WTC11 (cell line): ENCODE results near the gene JKAMP. TPM values are rescaled to one million over a fixed set of nuclear protein-coding genes. Genes with fewer than 3 reads are reported as not detected.

ENCODE experiments used
- ATAC-seq: fragments of 200-7000 bp; cut with Tn5 transposase; 2 replicates; pipeline ENCODE4 v1.10.0; 2021; ENCODE audit warnings: mild to moderate bottlenecking, moderate library complexity
- CTCF ChIA-PET: fragments of 300-600 bp; sonication (Branson Sonifier 250); formaldehyde crosslinking; loops from one replicate; lab custom pipeline; 2021; ENCODE audit warnings: antibody characterized with exemption; lab: Charles Lee
- POLR2A ChIA-PET: fragments of 350-600 bp; sonication (Branson Sonifier 250); formaldehyde crosslinking; loops from one replicate; lab custom pipeline; 2021; ENCODE audit warnings: antibody characterized with exemption; lab: Charles Lee
- DNase-seq: peaks from one replicate; pipeline ENCODE4 v3.0.0; 2021; ENCODE audit warnings: low spot score
- H3K27ac Mint-ChIP-seq: 2 replicates; pipeline ENCODE4 v1.8.0; 2021; ENCODE audit warnings: mixed read lengths
- H3K27me3 Mint-ChIP-seq: 2 replicates; pipeline ENCODE4 v1.8.0; 2021; ENCODE audit warnings: low read depth, mild to moderate bottlenecking, moderate library complexity, mixed read lengths
- H3K36me3 Mint-ChIP-seq: 2 replicates; pipeline ENCODE4 v1.8.0; 2021; ENCODE audit warnings: mixed read lengths
- H3K4me1 Mint-ChIP-seq: 2 replicates; pipeline ENCODE4 v1.8.0; 2022; ENCODE audit warnings: mixed read lengths
- H3K4me3 Mint-ChIP-seq: 2 replicates; pipeline ENCODE4 v1.8.0; 2021; ENCODE audit warnings: mild to moderate bottlenecking, moderate library complexity, mixed read lengths
- H3K9me3 Mint-ChIP-seq: 2 replicates; pipeline ENCODE4 v1.8.0; 2021; ENCODE audit warnings: mixed read lengths
- ATF3 ChIP-seq: sonication (generic); formaldehyde crosslinking; conservative IDR thresholded peaks from 2 replicates; pipeline ENCODE4 v1.8.1; 2022; ENCODE audit warnings: mild to moderate bottlenecking, missing genetic modification reagents
- E2F1 ChIP-seq: sonication (generic); formaldehyde crosslinking; IDR thresholded peaks from 2 replicates; pipeline ENCODE4 v1.8.0; 2022; ENCODE audit warnings: mild to moderate bottlenecking, missing genetic modification reagents
- ERG ChIP-seq: fragments of 250-450 bp; sonication (Bioruptor Pico); IDR thresholded peaks from 2 replicates; pipeline ENCODE4 v1.8.0; 2021; ENCODE audit warnings: mild to moderate bottlenecking
- FOXP1 ChIP-seq: sonication (generic); formaldehyde crosslinking; IDR thresholded peaks from 2 replicates; pipeline ENCODE4 v1.8.0; 2022; ENCODE audit warnings: missing genetic modification reagents, mild to moderate bottlenecking, moderate library complexity, borderline replicate concordance
- GABPB1 ChIP-seq: sonication (generic); formaldehyde crosslinking; IDR thresholded peaks from 2 replicates; pipeline ENCODE4 v1.8.1; 2023; ENCODE audit warnings: mild to moderate bottlenecking, missing genetic modification reagents
- HMGA2 ChIP-seq: fragments of 250-450 bp; sonication (Bioruptor Pico); IDR thresholded peaks from 2 replicates; pipeline ENCODE4 v1.4.0; 2021; ENCODE audit warnings: mild to moderate bottlenecking, moderate library complexity
- KAT7 ChIP-seq: sonication (generic); formaldehyde crosslinking; IDR thresholded peaks from 2 replicates; pipeline ENCODE4 v1.8.1; 2023; ENCODE audit warnings: missing genetic modification reagents, mild to moderate bottlenecking, borderline replicate concordance
- NR3C1 ChIP-seq: sonication (generic); formaldehyde crosslinking; conservative IDR thresholded peaks from 2 replicates; pipeline ENCODE4 v1.8.1; 2023; ENCODE audit warnings: low read depth, mild to moderate bottlenecking, missing genetic modification reagents
- OVOL2 ChIP-seq: fragments of 250-450 bp; sonication (Bioruptor Pico); IDR thresholded peaks from 2 replicates; pipeline ENCODE4 v1.9.0; 2021; ENCODE audit warnings: mild to moderate bottlenecking, borderline replicate concordance
- PREB ChIP-seq: sonication (generic); formaldehyde crosslinking; IDR thresholded peaks from 2 replicates; pipeline ENCODE4 v1.8.1; 2022; ENCODE audit warnings: mild to moderate bottlenecking, missing genetic modification reagents, moderate library complexity, borderline replicate concordance
- SMAD3 ChIP-seq: sonication (generic); formaldehyde crosslinking; IDR thresholded peaks from 2 replicates; pipeline ENCODE4 v1.8.0; 2022; ENCODE audit warnings: missing genetic modification reagents, mild to moderate bottlenecking, borderline replicate concordance
- TEAD4 ChIP-seq: sonication (generic); formaldehyde crosslinking; IDR thresholded peaks from 2 replicates; pipeline ENCODE4 v1.8.0; 2022; ENCODE audit warnings: mild to moderate bottlenecking, missing genetic modification reagents
- ZNF219 ChIP-seq: sonication (generic); formaldehyde crosslinking; IDR thresholded peaks from 2 replicates; pipeline ENCODE4 v1.8.0; 2023; ENCODE audit warnings: missing genetic modification reagents, mild to moderate bottlenecking, borderline replicate concordance
- ZNF263 ChIP-seq: sonication (generic); formaldehyde crosslinking; IDR thresholded peaks from 2 replicates; pipeline ENCODE4 v1.8.1; 2022; ENCODE audit warnings: low read depth, mild to moderate bottlenecking, moderate library complexity, missing genetic modification reagents
- ZNF317 ChIP-seq: sonication (generic); formaldehyde crosslinking; IDR thresholded peaks from 2 replicates; pipeline ENCODE4 v1.8.1; 2023; ENCODE audit warnings: low read depth, mild to moderate bottlenecking, moderate library complexity, missing genetic modification reagents, borderline replicate concordance
- ZNF423 ChIP-seq: fragments of 250-450 bp; sonication (Bioruptor Pico); IDR thresholded peaks from 2 replicates; pipeline ENCODE4 v2.1.2; 2022; ENCODE audit warnings: mild to moderate bottlenecking, moderate library complexity
- ZNF671 ChIP-seq: fragments of 250-450 bp; sonication (Bioruptor Pico); IDR thresholded peaks from 2 replicates; pipeline ENCODE4 v1.8.0; 2021; ENCODE audit warnings: mild to moderate bottlenecking
- total RNA-seq: library from RNA; stranded (reverse); gene quantifications from 3 replicates; pipeline ENCODE4 v1.2.3, GENCODE V29; 2021
- TF ChIP-seq, protein P1 (sequence below): sonication (generic); formaldehyde crosslinking; IDR thresholded peaks from 2 replicates; pipeline ENCODE4 v1.8.0; 2022; ENCODE audit warnings: mild to moderate bottlenecking, missing genetic modification reagents
- TF ChIP-seq, protein P2 (sequence below): fragments of 250-450 bp; sonication (Bioruptor Pico); IDR thresholded peaks from 2 replicates; pipeline ENCODE4 v1.9.0; 2021; ENCODE audit warnings: mild to moderate bottlenecking
- TF ChIP-seq, protein P3 (sequence below): fragments of 250-450 bp; sonication (Bioruptor Pico); IDR thresholded peaks from 2 replicates; pipeline ENCODE4 v2.1.2; 2022; ENCODE audit warnings: mild to moderate bottlenecking, moderate library complexity
- TF ChIP-seq, protein P4 (sequence below): sonication (generic); formaldehyde crosslinking; IDR thresholded peaks from 2 replicates; pipeline ENCODE4 v1.8.1; 2023; ENCODE audit warnings: mild to moderate bottlenecking, missing genetic modification reagents

The JKAMP gene
- total RNA-seq, 1 experiment from 2014 or later, result 33.2 TPM

GRCh38 chr14:59510001-59510400 is 25.7 kb downstream of the JKAMP start (continued):
- TF ChIP-seq KAT7 (CRISPR knock-in tag), result no peak
- no peak for TF ChIP-seq ZNF671

- DNase-seq (no peak), ATAC-seq (no peak)
- ChIA-PET POLR2A (no interaction called here), CTCF (interaction anchor here (1.4 to 6.6 kb wide), 5 partner anchors 51 to 387 kb away, joined by 3 to 84 read pairs (median 12); partner anchors contain the start of gene CCDC175)
- Mint-ChIP-seq H3K9me3 (peaks cover 27% of the 10 kb centered on the region), H3K27me3 (peaks cover 10% of the 10 kb centered on the region), H3K4me3 (no peak overlapping the region), H3K4me1 (peaks cover 10% of the 10 kb centered on the region), H3K27ac (no peak overlapping the region), H3K36me3 (peaks cover 16% of the 10 kb centered on the region)
- TF ChIP-seq TEAD4 (CRISPR knock-in tag), result no peak
- TF ChIP-seq, protein P1, sequence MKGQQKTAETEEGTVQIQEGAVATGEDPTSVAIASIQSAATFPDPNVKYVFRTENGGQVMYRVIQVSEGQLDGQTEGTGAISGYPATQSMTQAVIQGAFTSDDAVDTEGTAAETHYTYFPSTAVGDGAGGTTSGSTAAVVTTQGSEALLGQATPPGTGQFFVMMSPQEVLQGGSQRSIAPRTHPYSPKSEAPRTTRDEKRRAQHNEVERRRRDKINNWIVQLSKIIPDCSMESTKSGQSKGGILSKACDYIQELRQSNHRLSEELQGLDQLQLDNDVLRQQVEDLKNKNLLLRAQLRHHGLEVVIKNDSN (CRISPR knock-in tag), result no peak
- TF ChIP-seq, protein P2, sequence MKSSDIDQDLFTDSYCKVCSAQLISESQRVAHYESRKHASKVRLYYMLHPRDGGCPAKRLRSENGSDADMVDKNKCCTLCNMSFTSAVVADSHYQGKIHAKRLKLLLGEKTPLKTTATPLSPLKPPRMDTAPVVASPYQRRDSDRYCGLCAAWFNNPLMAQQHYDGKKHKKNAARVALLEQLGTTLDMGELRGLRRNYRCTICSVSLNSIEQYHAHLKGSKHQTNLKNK, result no peak
- TF ChIP-seq ERG (CRISPR knock-in tag), result no peak
- no peak for TF ChIP-seq ZNF423
- no peak for TF ChIP-seq OVOL2
- TF ChIP-seq FOXP1 (CRISPR knock-in tag), result no peak
- no peak for TF ChIP-seq ZNF219 (CRISPR knock-in tag)
- no peak for TF ChIP-seq HMGA2
- no peak for TF ChIP-seq ZNF317 (CRISPR knock-in tag)
- no peak for TF ChIP-seq ZNF671
- TF ChIP-seq PREB (CRISPR knock-in tag), result no peak
- TF ChIP-seq, protein P3, sequence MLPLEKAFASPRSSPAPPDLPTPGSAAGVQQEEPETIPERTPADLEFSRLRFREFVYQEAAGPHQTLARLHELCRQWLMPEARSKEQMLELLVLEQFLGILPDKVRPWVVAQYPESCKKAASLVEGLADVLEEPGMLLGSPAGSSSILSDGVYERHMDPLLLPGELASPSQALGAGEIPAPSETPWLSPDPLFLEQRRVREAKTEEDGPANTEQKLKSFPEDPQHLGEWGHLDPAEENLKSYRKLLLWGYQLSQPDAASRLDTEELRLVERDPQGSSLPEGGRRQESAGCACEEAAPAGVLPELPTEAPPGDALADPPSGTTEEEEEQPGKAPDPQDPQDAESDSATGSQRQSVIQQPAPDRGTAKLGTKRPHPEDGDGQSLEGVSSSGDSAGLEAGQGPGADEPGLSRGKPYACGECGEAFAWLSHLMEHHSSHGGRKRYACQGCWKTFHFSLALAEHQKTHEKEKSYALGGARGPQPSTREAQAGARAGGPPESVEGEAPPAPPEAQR (CRISPR knock-in tag), result no peak
- TF ChIP-seq, protein P4, sequence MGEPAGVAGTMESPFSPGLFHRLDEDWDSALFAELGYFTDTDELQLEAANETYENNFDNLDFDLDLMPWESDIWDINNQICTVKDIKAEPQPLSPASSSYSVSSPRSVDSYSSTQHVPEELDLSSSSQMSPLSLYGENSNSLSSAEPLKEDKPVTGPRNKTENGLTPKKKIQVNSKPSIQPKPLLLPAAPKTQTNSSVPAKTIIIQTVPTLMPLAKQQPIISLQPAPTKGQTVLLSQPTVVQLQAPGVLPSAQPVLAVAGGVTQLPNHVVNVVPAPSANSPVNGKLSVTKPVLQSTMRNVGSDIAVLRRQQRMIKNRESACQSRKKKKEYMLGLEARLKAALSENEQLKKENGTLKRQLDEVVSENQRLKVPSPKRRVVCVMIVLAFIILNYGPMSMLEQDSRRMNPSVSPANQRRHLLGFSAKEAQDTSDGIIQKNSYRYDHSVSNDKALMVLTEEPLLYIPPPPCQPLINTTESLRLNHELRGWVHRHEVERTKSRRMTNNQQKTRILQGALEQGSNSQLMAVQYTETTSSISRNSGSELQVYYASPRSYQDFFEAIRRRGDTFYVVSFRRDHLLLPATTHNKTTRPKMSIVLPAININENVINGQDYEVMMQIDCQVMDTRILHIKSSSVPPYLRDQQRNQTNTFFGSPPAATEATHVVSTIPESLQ (CRISPR knock-in tag), result no peak
- TF ChIP-seq SMAD3 (CRISPR knock-in tag), result no peak
- no peak for TF ChIP-seq E2F1 (CRISPR knock-in tag)
- TF ChIP-seq ATF3 (CRISPR knock-in tag), result no peak
- TF ChIP-seq ZNF263 (CRISPR knock-in tag), result no peak
- no peak for TF ChIP-seq NR3C1 (CRISPR knock-in tag)
- no peak for TF ChIP-seq GABPB1 (CRISPR knock-in tag)
Observed at GRCh38 chr14:59510966-59511365, 26.6 kb downstream of the JKAMP start.
